GM18873 (cell line): Measurements from ENCODE around the gene SDHA.
"Not testable (repeated sequence)": the region's sequence is repeated elsewhere in the genome, so short reads cannot be mapped to it uniquely, and the experiment has no call there.

ENCODE experiments used
- ATAC-seq: cut with Tn5 transposase; IDR thresholded peaks from one replicate; pipeline ENCODE4 v1.9.1; 2021; ENCODE audit warnings: mild to moderate bottlenecking, moderate library complexity, moderate number of reproducible peaks; ENCODE audit not compliant: unreplicated experiment, low FRiP score

The SDHA gene

DNA sequence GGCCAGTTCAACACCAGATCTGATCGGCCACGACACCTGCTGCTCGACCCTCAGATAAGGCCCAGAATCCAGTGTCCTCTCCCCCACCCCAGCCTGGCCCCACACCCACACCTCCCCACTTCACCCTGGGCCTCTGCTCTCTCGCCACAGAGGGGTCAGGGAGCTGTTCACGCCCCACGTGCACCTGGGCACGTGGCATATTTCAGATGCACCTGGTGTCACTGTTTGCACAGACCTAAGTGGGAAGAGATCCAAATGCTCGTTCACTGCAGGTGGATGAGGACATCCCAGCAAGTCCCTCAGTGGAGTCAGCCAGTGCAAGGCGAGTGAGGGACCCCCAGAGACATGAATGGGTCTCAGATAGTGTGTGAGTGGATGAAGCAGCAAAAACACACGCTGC, 78.1 kb downstream of the SDHA start:
- ATAC-seq = not testable (repeated sequence)

DNA sequence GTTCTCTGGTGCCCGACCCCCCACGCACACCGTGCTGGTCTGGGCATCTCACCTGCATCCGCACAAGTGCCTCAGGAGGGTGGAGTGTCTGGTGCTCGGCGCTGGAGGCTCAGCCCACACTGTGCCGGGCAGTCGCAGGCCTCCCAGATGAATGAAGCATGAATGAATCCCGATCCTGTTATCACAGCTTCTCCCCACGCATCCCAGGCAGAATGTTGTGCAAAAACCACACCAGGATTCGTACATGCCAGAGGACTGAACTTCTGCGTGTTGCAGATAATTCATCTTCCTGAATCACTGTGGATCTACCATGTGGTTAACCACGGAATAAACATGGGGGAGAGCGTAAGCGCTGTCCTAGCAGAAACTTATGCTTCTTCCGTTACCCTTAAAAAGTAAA, 78.8 kb downstream of the SDHA start:
- ATAC-seq = not testable (repeated sequence)

DNA sequence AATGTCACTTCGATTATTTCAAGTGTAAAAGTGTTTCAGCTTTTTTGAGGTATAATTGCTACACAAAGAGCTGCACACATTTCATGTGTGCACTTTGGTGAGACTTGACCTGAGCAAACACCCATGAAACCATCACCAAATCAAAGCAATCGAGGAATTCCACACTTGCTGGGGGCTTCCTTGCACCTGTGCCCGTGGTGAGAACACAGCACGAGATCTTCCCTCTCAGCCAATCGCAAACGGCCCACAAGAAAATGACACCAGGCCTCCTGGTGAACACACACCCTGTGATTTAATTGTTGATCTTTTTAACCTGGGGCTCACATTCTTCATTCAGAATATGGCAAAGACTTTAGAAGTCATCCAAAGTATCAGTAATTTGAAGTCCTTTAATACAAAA, 79.3 kb downstream of the SDHA start:
- ATAC-seq = not testable (repeated sequence)

DNA sequence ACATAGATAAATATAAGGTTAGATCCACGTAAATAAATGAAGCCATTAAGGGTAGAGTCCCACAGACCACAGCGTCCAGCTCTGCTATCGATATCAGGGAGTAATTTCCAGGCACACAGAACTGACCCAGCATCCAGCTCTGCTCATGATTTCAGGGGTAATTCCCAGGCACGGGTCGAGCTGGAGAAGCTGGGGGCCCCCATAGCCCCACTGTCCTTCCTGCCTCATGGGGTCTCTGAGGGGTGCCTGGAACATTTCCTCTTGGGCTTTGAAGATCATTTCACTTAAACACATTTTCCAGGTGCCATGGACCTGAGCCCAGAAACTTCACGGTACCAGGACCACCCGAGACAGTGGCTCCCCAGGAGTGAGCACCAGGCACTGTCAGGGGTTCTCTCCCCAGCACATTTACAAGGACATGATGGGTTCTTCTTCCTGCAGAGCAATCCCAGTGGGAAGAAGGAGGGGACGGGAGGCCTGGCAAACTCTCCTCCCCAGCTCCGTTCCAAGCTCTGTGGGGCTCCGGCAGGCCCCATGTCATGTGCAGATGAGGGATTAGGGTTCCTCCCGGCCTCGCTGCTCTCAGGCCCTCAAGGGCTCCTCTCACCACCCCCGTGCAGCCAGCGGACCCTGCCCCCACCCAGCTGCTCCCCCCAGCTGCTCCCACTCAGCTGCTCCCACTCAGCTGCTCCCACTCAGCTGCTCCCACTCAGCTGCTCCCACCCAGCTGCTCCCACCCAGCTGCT, 80.0 kb downstream of the SDHA start:
- not testable (repeated sequence) for ATAC-seq

DNA sequence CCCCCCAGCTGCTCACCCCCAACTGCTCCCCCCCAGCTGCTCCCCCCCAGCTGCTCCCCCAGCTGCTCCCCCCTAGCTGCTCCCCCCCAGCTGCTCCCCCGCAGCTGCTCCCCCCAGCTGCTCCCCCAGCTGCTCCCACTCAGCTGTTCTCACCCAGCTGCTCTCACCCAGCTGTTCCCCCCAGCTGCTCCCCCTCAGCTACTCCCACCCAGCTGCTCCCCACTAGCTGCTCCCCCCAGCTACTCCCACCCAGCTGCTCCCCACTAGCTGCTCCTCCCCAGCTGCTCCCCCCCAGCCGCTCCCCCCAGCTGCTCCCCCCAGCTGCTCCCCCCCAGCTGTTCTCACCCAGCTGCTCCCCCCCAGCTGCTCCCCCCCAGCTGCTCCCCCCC, 80.6 kb downstream of the SDHA start:
- ATAC-seq = no peak

DNA sequence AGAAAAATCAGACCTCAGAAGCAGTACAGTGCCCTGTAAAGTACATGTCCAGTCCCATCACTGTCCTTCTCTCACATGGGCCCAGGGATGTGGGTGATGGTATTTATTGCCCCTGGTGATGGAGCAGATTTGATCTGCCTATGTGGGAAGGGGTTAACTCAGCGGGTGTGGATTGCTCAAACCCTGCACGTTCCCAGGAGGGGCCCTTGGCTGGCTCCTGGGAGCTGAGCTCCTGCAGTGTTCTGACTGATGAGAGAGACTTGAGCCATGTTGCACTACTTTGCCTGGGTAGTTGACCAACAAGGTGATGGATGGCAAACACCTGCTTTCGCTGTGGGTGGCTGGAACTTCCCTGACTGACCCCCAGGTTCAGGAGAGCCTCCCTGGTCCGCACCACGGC, 81.8 kb downstream of the SDHA start:
- ATAC-seq = not testable (repeated sequence)

DNA sequence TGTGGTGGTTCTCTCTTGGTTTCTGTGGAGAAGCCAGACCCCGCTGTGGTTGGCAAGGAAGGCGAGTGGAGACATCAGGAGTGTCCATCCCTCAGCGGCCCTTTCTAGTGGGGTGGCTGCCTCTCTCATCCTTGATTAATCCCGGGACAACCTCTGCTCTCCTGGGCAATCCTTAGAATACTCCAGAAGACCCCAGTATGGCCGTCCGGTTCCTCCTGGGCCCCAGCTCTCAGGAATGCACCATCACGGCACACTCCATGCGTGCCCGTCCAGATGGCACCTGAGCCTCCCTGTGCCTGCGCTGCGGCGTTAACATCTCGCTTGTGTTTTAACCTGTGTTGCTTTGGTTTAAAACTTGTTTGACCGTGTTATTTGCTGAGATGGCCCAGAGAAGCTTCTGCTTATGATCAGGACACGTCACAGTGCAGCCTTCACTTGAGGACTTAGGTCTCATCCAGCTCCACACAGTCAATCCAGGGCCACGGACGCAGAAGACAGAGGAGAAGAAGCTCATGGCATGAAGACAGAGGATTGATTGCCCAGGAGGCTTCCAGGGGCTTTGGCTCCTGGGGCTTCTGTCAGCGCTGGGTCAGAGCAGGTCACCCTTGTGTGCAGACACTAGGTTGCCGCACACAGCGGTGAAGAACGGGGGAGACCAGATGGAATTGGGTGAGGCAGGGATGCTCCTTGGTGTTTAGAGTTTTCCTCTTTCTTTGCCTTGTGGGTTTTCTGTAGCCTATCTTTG, 82.7 kb downstream of the SDHA start:
- not testable (repeated sequence) for ATAC-seq

DNA sequence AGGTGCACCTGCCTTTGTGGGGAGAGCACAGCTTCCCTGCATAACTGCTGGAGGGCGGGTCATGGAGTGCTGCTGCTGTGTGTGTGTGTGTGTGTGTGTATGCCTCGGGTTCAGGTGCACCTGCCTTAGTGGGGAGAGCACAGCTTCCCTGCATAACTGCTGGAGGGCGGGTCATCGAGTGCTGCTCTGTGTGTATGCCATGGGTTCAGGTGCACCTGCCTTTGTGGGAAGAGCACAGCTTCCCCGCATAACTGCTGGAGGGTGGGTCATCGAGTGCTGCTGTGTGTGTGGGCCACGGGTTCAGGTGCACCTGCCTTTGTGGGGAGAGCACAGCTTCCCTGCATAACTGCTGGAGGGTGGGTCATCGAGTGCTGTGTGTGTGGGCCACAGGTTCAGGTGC, 84.3 kb downstream of the SDHA start:
- not testable (repeated sequence) for ATAC-seq

DNA sequence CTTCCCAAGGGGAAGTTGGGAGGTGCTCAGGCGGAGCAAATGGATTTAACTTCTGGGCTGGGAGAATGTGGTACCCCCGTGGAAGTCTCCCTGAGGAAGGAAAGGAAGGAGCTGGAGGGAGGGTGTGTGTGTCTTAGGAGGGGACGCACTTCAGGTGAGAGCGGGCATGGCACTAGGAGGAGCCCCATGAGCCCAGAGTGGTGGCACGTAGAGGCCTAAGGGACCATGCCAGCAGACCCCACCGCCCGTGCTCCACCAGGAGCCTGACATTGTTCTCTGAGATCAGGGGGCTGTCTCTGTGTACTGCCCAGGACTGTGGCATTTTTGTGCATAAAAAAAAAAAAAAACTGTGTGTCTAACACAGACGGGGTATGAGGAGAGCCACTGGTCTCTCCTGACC, 84.8 kb downstream of the SDHA start:
- ATAC-seq = no peak

DNA sequence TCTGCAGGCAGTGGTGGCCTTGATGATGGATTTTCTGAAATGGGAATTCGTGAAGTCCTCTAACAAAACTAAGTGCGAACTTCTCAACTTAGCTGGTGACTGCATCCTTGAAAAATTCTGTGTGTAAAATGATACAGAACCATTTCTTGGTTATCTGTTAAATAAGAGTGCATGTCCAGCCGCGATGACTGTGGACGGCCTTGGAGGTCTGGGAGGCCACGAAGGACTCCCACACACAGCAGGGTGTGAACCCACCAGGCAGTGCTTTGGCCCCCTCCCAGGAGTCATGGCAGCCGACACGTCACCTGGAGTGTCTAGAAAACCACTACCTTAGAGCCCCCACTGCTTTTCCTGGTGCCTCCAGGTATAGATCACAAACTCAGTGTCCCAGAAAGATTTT, 85.6 kb downstream of the SDHA start:
- not testable (repeated sequence) for ATAC-seq

DNA sequence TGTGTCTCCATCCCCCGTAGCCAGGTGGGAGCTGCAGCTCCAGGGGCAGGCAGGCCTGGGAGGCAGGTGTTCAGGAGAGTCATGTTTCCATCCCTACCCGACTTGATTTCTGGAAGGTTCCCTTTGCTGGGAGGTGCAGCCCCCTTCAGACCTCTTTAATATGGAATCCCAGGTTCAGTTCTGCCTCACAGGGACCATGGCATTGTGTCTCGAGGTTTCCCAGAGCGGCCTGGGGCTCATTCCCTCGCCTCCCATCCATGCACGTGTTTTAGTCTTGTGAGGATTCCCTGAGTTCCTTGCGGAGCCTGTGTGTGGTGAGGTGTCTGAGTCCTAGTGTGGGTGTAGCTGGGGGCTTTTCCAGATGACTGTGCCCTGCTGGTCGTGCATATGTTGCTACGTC, 86.9 kb downstream of the SDHA start:
- ATAC-seq = no peak

DNA sequence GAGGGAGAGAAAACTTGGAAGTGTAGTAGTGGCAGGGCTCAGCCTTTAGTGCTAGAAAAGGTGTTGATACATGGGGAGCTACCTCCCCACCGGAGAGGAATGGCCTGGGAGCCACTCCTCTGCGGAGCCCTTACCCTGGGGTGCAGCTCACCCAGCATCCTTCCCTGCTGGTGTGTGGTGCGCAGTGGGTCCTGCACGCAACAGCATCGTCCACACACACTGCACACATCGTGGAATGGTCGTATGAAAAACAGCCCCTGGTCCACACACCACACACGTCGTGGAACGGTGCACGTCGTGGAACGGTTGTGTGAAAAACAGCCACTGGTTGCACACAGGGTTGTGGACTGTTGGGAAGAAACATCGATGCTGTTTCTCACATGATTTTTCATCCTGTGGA, 87.3 kb downstream of the SDHA start:
- no peak for ATAC-seq

DNA sequence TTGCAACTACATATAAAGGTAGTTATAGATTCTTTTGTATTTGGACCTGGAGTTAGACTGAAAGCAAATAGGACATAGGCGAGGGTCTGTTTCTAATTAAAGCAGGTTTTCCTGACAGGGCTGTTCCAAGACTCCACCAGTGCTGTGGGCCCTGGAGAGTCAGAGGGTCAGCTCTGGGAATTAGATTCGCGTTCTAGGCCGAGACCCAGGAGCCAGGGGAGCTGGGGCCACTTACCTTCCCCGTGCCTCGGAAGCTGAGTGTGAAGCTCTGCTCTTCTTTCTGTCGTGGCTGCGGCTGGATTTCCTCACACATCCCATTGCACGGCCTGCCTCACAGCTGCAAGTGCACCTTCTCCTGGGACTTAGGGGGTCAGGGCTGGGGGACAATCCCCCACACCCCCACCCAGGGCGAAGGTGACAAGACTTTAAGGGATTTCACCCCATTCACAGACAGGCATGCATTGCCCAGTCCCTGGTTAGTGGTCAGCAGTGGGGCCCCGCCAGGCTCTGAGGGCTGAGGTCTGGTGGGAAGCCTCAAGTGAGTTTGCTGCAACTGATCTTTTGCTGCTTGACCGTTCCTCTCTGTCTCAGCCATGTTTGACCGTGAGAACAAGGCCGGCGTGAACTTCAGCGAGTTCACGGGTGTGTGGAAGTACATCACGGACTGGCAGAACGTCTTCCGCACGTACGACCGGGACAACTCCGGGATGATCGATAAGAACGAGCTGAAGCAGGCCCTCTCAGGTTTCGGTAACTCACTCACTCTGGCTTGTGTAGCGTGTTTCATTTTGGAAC, 88.1 kb downstream of the SDHA start:
- ATAC-seq = no peak
